GM18499 (cell line): ENCODE measurements around the gene CEP70.
"Not testable (repeated sequence)": the region's sequence is repeated elsewhere in the genome, so short reads cannot be mapped to it uniquely, and the experiment has no call there.

Experiments
- ATAC-seq: cut with Tn5 transposase; IDR thresholded peaks from one replicate; pipeline ENCODE4 v1.9.1; 2021; ENCODE audit warnings: moderate number of reproducible peaks; ENCODE audit not compliant: insufficient read depth, unreplicated experiment

The CEP70 gene

DNA sequence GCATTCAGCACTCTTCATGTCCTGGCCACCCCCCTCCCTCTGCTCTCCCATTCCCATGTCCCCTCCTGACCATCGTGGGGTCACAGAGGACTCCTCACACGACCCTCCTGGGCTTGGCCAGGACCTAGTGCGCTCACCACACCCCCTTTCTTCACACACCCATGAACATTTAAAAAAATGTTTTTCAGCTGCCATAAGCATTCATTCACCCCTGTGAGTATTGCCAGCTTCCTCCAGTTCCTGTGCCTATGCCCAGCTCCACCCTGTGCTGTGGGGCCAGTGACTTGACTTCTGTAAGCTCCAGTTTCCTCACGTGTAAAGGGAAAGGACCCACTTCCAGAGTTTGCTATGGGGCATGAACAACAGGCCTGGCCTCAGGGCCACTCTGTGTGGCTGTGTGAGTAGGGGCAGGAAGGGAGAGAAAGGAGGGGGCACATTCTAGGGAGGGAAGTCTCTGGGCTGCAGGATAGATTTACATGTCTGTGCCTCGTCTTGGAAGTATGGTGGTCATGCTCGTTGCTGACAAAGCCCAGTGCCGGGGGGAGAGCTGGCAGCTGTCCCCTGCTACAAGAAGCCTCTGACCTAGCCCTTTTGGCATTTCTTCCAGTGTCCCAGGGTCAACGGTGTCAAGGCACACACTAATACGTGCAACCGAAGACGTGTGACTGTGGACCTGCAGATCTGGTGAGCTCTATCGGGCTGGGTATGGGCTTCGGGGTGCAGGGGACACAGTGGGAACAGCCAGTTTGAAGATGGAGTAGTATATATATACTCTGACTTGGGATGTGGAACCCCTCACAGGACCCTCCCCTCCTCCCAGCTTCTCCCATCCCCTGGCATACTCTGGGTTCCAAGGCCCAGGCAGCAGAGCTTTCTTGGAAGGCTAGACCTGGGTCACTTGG is 136.8 kb downstream of the CEP70 start:
- no peak for ATAC-seq

DNA sequence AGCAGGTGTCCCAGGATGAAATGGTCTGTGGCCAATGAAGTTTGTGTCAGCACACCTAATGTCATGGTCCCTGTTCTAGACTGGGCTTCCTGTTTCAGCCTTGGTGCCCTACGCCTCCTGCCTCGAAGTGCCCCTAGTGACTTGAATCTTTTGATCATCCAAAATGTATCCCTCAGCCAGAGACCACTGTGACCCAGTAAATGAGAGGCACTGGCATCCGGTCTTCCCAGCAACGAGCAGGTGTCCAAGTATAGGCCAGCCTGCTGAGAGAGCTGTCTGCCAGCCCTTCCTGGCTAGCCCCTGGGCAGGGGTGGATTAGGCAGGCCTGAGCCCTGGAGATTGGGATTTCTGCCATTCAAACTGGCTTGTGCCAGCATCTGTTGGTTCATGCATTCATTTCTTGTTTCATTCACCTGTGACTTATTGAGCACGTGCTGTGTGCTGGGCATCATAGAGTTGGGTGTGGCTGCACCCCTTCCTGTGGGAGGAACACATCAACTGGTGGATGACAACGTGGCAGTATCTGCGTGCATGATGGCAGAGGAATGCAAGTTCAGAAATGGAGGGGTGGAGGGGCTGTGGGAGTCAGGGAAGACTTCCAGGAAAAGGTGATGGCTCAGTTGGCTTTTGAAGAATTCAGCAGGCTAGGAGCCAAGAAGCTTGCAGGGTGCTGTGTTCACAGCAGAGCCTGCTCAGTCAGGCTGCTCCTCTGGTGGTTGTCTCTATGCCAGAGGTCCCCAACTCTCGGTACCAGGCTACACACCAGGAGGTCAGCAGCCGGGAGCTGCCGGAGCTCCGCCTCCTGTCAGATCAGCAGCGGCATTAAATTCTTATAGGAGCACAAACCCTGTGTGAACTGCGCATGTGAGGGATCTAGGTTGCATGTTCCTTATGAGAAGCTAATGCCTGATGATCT is 138.0 kb downstream of the CEP70 start:
- ATAC-seq = no peak

- ATAC-seq = not testable (repeated sequence)
These were observed 140.1 kb downstream of the CEP70 start for GRCh38 chr3:138453940-138454339.

- ATAC-seq = no peak
These were observed 141.6 kb downstream of the CEP70 start for GRCh38 chr3:138452436-138452835.

DNA sequence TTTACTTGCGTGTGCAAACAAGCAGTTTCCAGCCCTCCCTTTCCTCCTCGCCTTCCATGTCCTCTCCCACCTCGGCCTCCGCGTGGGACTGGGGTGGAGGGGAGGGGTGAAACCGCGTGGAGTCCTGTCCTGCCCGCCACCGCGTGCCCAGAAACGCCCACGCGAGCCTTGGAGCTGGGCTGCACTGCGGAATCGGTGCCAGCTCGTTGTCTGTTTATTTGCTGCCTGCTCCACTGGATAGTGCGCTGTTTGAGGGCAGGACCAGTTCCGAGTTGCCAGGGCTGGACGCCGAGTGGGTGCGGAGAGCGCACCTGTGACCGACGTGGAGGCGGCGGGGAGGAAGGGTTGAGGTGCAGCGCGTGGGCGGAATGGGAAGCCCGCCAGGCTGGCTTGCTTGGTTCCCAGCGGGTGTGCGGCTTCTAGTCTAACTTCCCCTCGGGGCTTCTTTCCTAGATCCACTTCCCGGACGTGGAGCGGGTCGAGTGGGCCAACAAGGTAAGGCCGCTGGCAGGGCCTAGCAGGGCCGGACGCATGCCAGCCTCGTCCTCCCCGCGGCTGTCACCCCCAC is 142.4 kb downstream of the CEP70 start:
- ATAC-seq = no peak

GRCh38 chr3:138450704-138451424 is 143.2 kb downstream of the CEP70 start:
- ATAC-seq = no peak

- ATAC-seq = no peak
These were observed 143.9 kb downstream of the CEP70 start for GRCh38 chr3:138450181-138450580.

DNA sequence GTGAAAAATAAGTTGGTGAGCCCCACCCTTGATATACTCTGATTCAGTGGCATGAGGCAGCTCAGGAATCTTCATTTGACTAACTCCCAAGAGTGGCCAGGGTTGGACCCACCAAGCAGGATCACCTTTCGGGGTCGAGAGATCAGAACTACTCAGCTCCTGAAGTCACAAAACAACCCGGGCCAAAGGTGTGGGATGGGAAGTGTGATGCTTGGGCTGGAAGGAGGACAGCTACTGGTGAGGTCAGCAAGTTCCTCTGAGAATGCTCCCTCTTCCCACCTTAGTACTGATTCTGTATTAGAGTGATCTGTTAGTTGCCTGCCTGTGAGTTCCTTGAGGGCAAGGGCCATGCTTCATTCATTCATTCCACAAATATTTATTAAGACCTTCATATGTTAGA is 144.6 kb downstream of the CEP70 start:
- no peak for ATAC-seq

DNA sequence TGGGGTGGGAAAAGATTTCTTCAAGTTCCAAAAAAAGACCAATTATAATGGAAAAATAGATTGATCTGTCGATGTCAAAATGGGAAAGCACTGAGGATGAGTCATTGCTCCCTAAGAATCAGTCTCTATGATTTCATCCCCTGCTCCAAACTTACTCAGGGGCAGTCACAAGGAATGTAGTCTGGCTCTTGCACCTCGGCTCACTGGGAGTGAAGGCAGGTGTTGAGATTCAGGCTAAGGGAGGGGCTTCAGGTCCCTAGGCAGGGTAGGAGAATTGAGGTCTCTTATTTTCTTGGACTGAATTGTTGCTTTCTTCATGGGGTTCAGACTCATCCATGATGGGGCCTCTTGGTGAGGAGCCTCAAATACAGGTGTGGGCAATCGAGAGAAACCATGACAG is 145.4 kb downstream of the CEP70 start:
- no peak for ATAC-seq

DNA sequence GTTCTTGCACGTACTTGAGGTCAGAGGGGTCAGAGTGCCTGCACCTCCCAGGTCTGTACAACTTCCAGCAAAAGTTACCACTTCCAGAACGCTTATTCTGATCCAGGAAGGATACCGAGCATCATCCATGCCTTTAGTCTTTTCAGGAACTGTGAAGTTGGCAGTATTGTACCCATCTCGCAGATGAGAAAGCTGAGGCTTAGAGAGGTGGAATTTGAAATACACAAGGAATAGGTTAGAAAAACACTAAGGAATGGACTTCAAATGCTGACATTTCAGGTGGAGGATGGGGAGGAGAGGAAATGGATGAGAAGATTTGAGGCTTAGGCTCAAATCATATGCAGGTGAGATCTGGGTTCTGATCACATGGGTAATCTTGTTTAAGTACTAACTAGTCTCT is 148.4 kb downstream of the CEP70 start:
- no peak for ATAC-seq

DNA sequence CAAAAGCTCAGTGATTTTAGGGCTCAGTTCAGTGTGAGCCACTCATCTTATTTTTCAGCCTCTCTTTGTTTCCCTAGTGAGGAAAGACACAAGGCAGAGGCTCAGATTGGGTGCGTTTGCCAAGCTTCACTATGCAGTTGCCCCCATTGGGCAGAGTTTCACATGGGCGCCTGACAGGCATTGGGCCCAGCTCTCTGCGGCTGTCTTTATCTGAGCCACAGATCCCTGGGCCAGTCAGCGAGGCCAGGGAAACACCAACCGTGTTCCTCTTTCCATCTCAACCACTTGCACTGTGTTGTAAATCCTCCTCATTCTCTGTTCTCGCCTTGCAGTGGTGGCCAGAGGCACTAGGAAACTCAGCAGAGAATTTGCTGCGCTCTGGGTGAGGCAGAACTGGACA is 148.8 kb downstream of the CEP70 start:
- ATAC-seq = no peak
